HEK293T (cell line): Measurements from ENCODE around the gene FST.

Experiments
- CTCF ChIA-PET: fragments of 350-600 bp; formaldehyde crosslinking; extraction: SDS; loops from one replicate; lab custom pipeline; 2021; ENCODE audit warnings: antibody characterized with exemption, inconsistent platforms; lab: Yijun Ruan, JAX
- POLR2A ChIA-PET: fragments of 350-600 bp; formaldehyde crosslinking; extraction: SDS; loops from one replicate; lab custom pipeline; 2020; ENCODE audit warnings: antibody characterized with exemption, inconsistent platforms; lab: Yijun Ruan, JAX
- DNase-seq: peaks from one replicate; pipeline ENCODE4 v3.0.0; 2012; ENCODE audit warnings: mixed read lengths; ENCODE audit errors: extremely low spot score
- ARNT ChIP-seq: fragments of 450-650 bp; IDR thresholded peaks from 2 replicates; pipeline ENCODE4 v1.6.1; 2017; ENCODE audit warnings: mild to moderate bottlenecking
- BHLHE40 ChIP-seq: fragments of 450-650 bp; IDR thresholded peaks from 2 replicates; pipeline ENCODE4 v1.6.1; 2016; ENCODE audit warnings: mild to moderate bottlenecking, moderate library complexity, borderline replicate concordance
- CTBP1 ChIP-seq: fragments of 450-650 bp; IDR thresholded peaks from 2 replicates; pipeline ENCODE4 v1.6.1; 2016; ENCODE audit warnings: borderline replicate concordance
- ELF4 ChIP-seq: fragments of 450-650 bp; IDR thresholded peaks from 2 replicates; pipeline ENCODE4 v1.6.1; 2017; ENCODE audit warnings: antibody characterized with exemption
- FOXA1 ChIP-seq: fragments of 450-650 bp; IDR thresholded peaks from 2 replicates; pipeline ENCODE4 v1.6.1; 2016; ENCODE audit warnings: mild to moderate bottlenecking
- FOXK2 ChIP-seq: fragments of 450-650 bp; IDR thresholded peaks from 2 replicates; pipeline ENCODE4 v1.6.1; 2016; ENCODE audit warnings: mild to moderate bottlenecking
- FOXM1 ChIP-seq: fragments of 450-650 bp; IDR thresholded peaks from 2 replicates; pipeline ENCODE4 v1.6.1; 2017; ENCODE audit warnings: mild to moderate bottlenecking, borderline replicate concordance
- HDGF ChIP-seq: fragments of 450-650 bp; IDR thresholded peaks from 2 replicates; pipeline ENCODE4 v1.6.1; 2017; ENCODE audit warnings: antibody characterized with exemption, borderline replicate concordance
- L3MBTL2 ChIP-seq: fragments of 450-650 bp; conservative IDR thresholded peaks from 2 replicates; pipeline ENCODE4 v1.6.1; 2016; ENCODE audit warnings: mild to moderate bottlenecking
- LEF1 ChIP-seq: fragments of 450-650 bp; IDR thresholded peaks from 2 replicates; pipeline ENCODE4 v1.6.1; 2017; ENCODE audit warnings: mild to moderate bottlenecking, borderline replicate concordance
- NFRKB ChIP-seq: fragments of 450-650 bp; IDR thresholded peaks from 2 replicates; pipeline ENCODE4 v1.6.1; 2016; ENCODE audit warnings: mild to moderate bottlenecking, moderate library complexity
- PKNOX1 ChIP-seq: fragments of 450-650 bp; IDR thresholded peaks from 2 replicates; pipeline ENCODE4 v1.6.1; 2016
- SP1 ChIP-seq: fragments of 450-650 bp; IDR thresholded peaks from 2 replicates; pipeline ENCODE4 v1.6.1; 2017
- SUZ12 ChIP-seq: fragments of 450-650 bp; IDR thresholded peaks from 2 replicates; pipeline ENCODE4 v1.6.1; 2016; ENCODE audit warnings: mild to moderate bottlenecking
- TARDBP ChIP-seq: fragments of 450-650 bp; IDR thresholded peaks from 2 replicates; pipeline ENCODE4 v1.6.1; 2016
- ZNF384 ChIP-seq: fragments of 450-650 bp; IDR thresholded peaks from 2 replicates; pipeline ENCODE4 v1.6.1; 2016

Gene FST

GRCh38 chr5:53438486-53439472 lies 41.6 kb upstream of the FST start:
- TF ChIP-seq L3MBTL2 (no peak), HDGF (no peak), BHLHE40 (no peak), SP1 (no peak), ZNF384 (no peak), NFRKB (no peak), CTBP1 (no peak), ELF4 (no peak), SUZ12 (no peak), ARNT (no peak), FOXK2 (no peak), FOXA1 (no peak), PKNOX1 (no peak), FOXM1 (no peak), TARDBP (no peak), LEF1 (no peak)
- CTCF ChIA-PET = no interaction called here
- POLR2A ChIA-PET = no interaction called here
- DNase-seq = no peak

GRCh38 chr5:53442961-53443360 lies 37.5 kb upstream of the FST start:
- TF ChIP-seq PKNOX1 (no peak), ARNT (no peak), SUZ12 (no peak)
- POLR2A ChIA-PET = no interaction called here
- CTCF ChIA-PET = no interaction called here
- no peak for DNase-seq

DNA sequence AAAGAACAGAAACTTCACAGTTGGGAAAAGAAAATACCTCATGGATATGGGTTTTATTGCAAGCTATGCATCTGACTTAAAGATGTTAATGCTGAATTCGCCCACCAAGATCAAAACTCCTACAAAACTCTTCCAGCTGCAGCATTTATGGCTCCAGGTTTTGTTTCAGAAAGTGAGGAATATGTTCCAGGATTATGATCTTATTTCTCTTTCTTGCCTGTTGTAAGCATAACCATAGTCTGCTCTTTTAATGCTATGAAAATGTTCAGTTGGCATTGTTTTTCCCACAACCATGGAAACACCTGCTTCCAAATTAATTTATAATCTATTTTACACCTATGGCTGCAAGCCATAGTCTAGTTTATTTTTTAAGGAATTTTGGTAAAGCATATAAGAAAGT lies 34.9 kb upstream of the FST start:
- no peak for TF ChIP-seq ELF4
- no peak for TF ChIP-seq L3MBTL2
- TF ChIP-seq SUZ12 = no peak
- TF ChIP-seq ARNT = no peak
- no peak for TF ChIP-seq PKNOX1
- no peak for TF ChIP-seq HDGF
- no peak for TF ChIP-seq FOXM1
- no peak for TF ChIP-seq BHLHE40
- no peak for TF ChIP-seq TARDBP
- TF ChIP-seq LEF1 = no peak
- no peak for TF ChIP-seq FOXK2
- no peak for TF ChIP-seq ZNF384
- TF ChIP-seq CTBP1 = no peak
- no peak for TF ChIP-seq FOXA1
- no peak for TF ChIP-seq SP1
- ChIA-PET POLR2A (no interaction called here), CTCF (no interaction called here)
- DNase-seq = no peak

DNA sequence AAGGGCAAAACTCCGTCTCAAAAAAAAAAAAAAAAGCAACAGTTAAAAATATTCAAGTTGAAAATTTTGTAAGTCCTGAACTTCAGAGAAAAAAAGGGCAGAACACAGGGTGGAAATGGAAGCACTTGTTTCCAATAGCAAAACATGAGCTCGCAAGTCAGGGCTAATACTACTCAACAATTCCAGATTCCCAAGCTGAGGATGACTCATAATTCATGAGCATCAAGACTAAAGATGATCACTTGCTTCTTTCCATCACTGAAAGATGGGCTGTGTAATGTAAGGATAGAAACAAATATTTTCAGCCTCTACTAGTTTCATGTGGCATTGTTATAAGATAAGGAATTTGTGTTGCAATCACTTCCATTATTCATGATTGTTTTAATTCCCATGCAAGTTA lies 33.5 kb upstream of the FST start:
- ChIA-PET CTCF (no interaction called here), POLR2A (no interaction called here)
- TF ChIP-seq L3MBTL2 = no peak
- TF ChIP-seq SUZ12 = no peak
- TF ChIP-seq ARNT = no peak
- no peak for TF ChIP-seq ZNF384
- TF ChIP-seq NFRKB = no peak
- no peak for TF ChIP-seq CTBP1
- no peak for TF ChIP-seq FOXM1
- TF ChIP-seq FOXA1 = no peak
- TF ChIP-seq PKNOX1 = no peak
- TF ChIP-seq BHLHE40 = no peak
- TF ChIP-seq SP1 = no peak
- TF ChIP-seq LEF1 = no peak
- TF ChIP-seq FOXK2 = no peak
- TF ChIP-seq TARDBP = no peak
- no peak for TF ChIP-seq HDGF
- TF ChIP-seq ELF4 = no peak
- no peak for DNase-seq

DNA sequence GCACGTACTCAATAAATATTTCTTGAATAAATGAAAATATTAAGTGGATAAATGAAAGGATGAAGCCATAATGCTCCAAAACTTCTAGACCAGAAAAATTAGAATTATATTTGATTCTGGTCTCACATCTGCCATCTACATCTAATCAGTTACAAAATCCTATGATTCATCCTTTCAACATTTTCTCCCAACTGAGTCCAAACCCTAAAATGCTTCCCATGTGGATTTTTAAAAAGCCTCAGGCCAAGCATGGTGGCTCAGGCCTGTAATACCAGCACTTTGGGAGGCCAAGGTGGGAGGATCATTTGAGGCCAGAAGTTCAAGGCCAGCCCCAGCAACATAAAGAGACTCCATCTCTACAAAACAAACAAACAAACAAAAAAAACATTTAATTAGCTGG lies 31.6 kb upstream of the FST start:
- DNase-seq = no peak
- no peak for TF ChIP-seq FOXA1
- POLR2A ChIA-PET = no interaction called here
- CTCF ChIA-PET = no interaction called here
